MM.1S (cell line): ENCODE results near the gene TM4SF18.

Experiments
- DNase-seq: peaks from one replicate; pipeline ENCODE4 v3.0.0-alpha.2; 2015
- H2AFZ ChIP-seq: fragments of 300-600 bp; sonication (generic); 2 replicates; pipeline ENCODE4 v1.6.0; 2016; ENCODE audit warnings: antibody characterized with exemption, low read length
- H3F3A ChIP-seq: fragments of 300-600 bp; sonication (generic); 2 replicates; pipeline ENCODE4 v1.6.1; 2016; ENCODE audit warnings: mild to moderate bottlenecking, antibody characterized with exemption, low read length, moderate library complexity, mixed read lengths; ENCODE audit not compliant: insufficient read depth
- H3K27ac ChIP-seq: fragments of 300-600 bp; sonication (generic); 2 replicates; pipeline ENCODE4 v1.5.1; 2016; ENCODE audit warnings: mild to moderate bottlenecking, low read length
- H3K27me3 ChIP-seq: fragments of 300-600 bp; sonication (generic); replicated peaks from 2 replicates; pipeline ENCODE4 v1.6.0; 2016; ENCODE audit warnings: low read length; ENCODE audit not compliant: insufficient read depth
- H3K36me3 ChIP-seq: fragments of 300-600 bp; sonication (generic); replicated peaks from 2 replicates; pipeline ENCODE4 v1.6.1; 2016; ENCODE audit warnings: mild to moderate bottlenecking, low read length, mixed read lengths; ENCODE audit not compliant: insufficient read depth
- H3K4me1 ChIP-seq: fragments of 300-600 bp; sonication (generic); 2 replicates; pipeline ENCODE4 v1.6.1; 2016; ENCODE audit warnings: low read length, mixed read lengths
- H3K4me2 ChIP-seq: fragments of 300-600 bp; sonication (generic); 2 replicates; pipeline ENCODE4 v1.6.0; 2016; ENCODE audit warnings: low read depth, low read length
- H3K4me3 ChIP-seq: fragments of 300-600 bp; sonication (generic); 2 replicates; pipeline ENCODE4 v1.5.1; 2016; ENCODE audit warnings: low read length, mixed read lengths
- H3K79me2 ChIP-seq: fragments of 300-600 bp; sonication (generic); 2 replicates; pipeline ENCODE4 v1.6.1; 2016; ENCODE audit warnings: mixed run types, low read length, mixed read lengths
- H3K9ac ChIP-seq: fragments of 300-600 bp; sonication (generic); 2 replicates; pipeline ENCODE4 v1.6.1; 2016; ENCODE audit warnings: low read length, mixed read lengths
- H3K9me2 ChIP-seq: fragments of 300-600 bp; sonication (generic); replicated peaks from 2 replicates; pipeline ENCODE4 v1.6.1; 2016; ENCODE audit warnings: mild to moderate bottlenecking, low read length, mixed read lengths; ENCODE audit not compliant: insufficient read depth
- H3K9me3 ChIP-seq: fragments of 300-600 bp; sonication (generic); replicated peaks from 2 replicates; pipeline ENCODE4 v1.6.1; 2016; ENCODE audit warnings: mild to moderate bottlenecking, low read length, mixed read lengths; ENCODE audit not compliant: insufficient read depth
- H4K20me1 ChIP-seq: fragments of 300-600 bp; sonication (generic); 2 replicates; pipeline ENCODE4 v1.6.1; 2016; ENCODE audit warnings: mild to moderate bottlenecking, low read length, moderate library complexity, mixed read lengths; ENCODE audit not compliant: insufficient read depth
- CTCF ChIP-seq: fragments of 300-600 bp; sonication (generic); IDR thresholded peaks from 2 replicates; pipeline ENCODE4 v1.5.1; 2016; ENCODE audit warnings: antibody characterized with exemption, low read length, mixed read lengths
- EZH2 ChIP-seq: fragments of 300-600 bp; sonication (generic); optimal IDR thresholded peaks from 2 replicates; pipeline ENCODE3; 2017; ENCODE audit warnings: low read depth, mild to moderate bottlenecking, antibody characterized with exemption, low read length, mixed read lengths
- EZH2phosphoT487 ChIP-seq: fragments of 300-600 bp; sonication (generic); IDR thresholded peaks from 2 replicates; pipeline ENCODE4 v1.6.1; 2018; ENCODE audit warnings: antibody characterized with exemption, low read length

TM4SF18 gene

GRCh38 chr3:149316437-149316836, 17.0 kb downstream of the TM4SF18 start:
- 0 out of 2 replicates have a peak, but pooled peaks cover under 1% of the 10 kb centered on the region for H3K4me1 ChIP-seq
- no peak for DNase-seq
- H3K4me2 ChIP-seq = no peak overlapping the region
- no peak overlapping the region for H3K4me3 ChIP-seq
- H3K9ac ChIP-seq = no peak overlapping the region
- no peaks in the 10 kb centered on the region for H3K9me2 ChIP-seq
- no peak overlapping the region for H3K27ac ChIP-seq
- no peak for TF ChIP-seq EZH2phosphoT487
- no peak for TF ChIP-seq CTCF
- TF ChIP-seq EZH2 = no peak
- H3K9me3 ChIP-seq = no peaks in the 10 kb centered on the region
- no peaks in the 10 kb centered on the region for H3F3A ChIP-seq
- no peaks in the 10 kb centered on the region for H3K79me2 ChIP-seq
- H4K20me1 ChIP-seq = no peaks in the 10 kb centered on the region
- H3K36me3 ChIP-seq = no peaks in the 10 kb centered on the region
- H2AFZ ChIP-seq = no peak overlapping the region
- H3K27me3 ChIP-seq = no peaks in the 10 kb centered on the region

DNA sequence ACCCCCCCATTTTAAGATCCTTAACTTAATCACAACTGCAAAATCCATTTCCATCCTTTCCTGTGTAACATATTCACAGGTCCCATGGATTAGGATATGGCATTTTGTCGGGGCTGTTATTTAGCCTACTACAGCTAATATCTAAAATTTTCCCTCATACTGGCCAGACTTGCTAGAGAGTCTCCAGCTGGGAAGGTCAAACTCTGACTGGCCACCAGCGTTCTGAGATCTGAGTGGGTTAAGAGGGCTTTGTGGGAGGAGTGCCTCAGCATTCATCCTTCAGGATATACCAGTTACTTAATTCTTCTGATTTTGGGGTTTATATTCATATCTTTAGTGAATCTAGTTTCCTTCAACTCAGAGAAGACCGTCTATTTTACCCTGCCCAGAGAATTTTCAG, 17.7 kb downstream of the TM4SF18 start:
- Histone ChIP-seq H3K9me3 (no peaks in the 10 kb centered on the region), H3F3A (peaks cover 4% of the 10 kb centered on the region; the same call in 1 of the 2 replicates), H3K4me1 (peaks cover 6% of the 10 kb centered on the region; the same call in 1 of the 2 replicates), H3K36me3 (no peaks in the 10 kb centered on the region), H3K27ac (no peak overlapping the region), H3K4me3 (no peak overlapping the region), H3K79me2 (no peaks in the 10 kb centered on the region), H2AFZ (no peak overlapping the region), H3K4me2 (no peak overlapping the region), H3K9ac (no peak overlapping the region), H3K27me3 (no peaks in the 10 kb centered on the region), H3K9me2 (no peaks in the 10 kb centered on the region), H4K20me1 (no peaks in the 10 kb centered on the region)
- TF ChIP-seq EZH2phosphoT487 (no peak), CTCF (no peak), EZH2 (no peak)
- no peak for DNase-seq

DNA sequence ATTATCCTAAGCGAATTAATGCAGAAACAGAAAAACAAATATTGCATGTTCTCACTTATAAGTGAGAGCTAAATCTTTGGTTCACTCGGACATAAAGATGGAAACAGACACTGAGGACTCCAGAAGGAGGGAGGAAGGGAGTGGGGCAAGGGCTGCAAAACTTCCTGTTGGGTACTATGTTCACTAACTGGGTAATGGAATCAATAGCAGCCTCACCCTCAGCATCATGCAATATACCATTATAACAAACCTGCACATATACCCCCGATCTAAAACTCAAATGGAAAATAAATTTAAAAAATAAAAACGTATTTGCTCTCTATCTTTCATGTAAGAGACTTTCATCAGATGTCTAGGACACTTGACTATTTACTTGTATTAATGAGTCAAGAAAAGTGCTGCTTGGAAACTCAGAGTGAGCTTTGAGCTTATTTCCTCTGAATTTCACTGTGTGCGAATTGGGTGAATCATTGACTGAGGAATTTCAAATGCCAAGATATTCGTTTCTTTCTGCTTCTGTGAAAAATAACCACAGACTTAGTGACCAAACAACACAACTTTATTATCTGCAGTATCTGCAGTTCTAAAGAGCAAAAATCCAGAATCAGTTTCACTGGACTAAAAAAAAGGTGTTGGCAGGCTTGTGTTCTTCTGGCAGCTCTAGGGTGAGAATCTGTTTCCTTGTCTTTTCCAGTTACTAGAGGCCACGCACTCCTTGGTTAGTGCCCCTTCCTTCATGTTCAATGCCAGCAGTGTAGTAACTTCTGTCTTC, 18.4 kb downstream of the TM4SF18 start:
- Histone ChIP-seq H3K4me2 (no peak overlapping the region), H2AFZ (no peak overlapping the region)
- TF ChIP-seq CTCF (no peak), EZH2 (no peak), EZH2phosphoT487 (no peak)

More for the DNA sequence above, 18.4 kb downstream of the TM4SF18 start:
- Histone ChIP-seq H3K4me3 (no peak overlapping the region), H3K9me3 (no peaks in the 10 kb centered on the region), H3F3A (peaks cover 4% of the 10 kb centered on the region; the same call in 1 of the 2 replicates), H3K27ac (no peak overlapping the region), H3K36me3 (no peaks in the 10 kb centered on the region), H4K20me1 (no peaks in the 10 kb centered on the region), H3K4me1 (peaks cover 11% of the 10 kb centered on the region), H3K27me3 (no peaks in the 10 kb centered on the region), H3K9me2 (no peaks in the 10 kb centered on the region), H3K79me2 (no peaks in the 10 kb centered on the region), H3K9ac (no peak overlapping the region)
- no peak for DNase-seq
